PC-9 (cell line): ENCODE measurements around the gene RHOJ. TPM values are rescaled to one million over a fixed set of nuclear protein-coding genes. Genes with fewer than 3 reads are reported as not detected.

Experiments
- BruUV-seq: library from RNA; stranded (reverse); fragments of 400-500 nt; replicated peaks from 2 replicates; lab custom pipeline; 2021; lab: Mats Ljungman, UMichigan
- CTCF ChIA-PET: fragments of 300-600 bp; sonication (Branson Sonifier 250); formaldehyde crosslinking; loops from one replicate; lab custom pipeline; 2022; ENCODE audit warnings: antibody characterized with exemption; lab: Charles Lee
- POLR2A ChIA-PET: fragments of 300-600 bp; sonication (Branson Sonifier 250); formaldehyde crosslinking; loops from one replicate; lab custom pipeline; 2022; ENCODE audit warnings: antibody characterized with exemption; ENCODE audit not compliant: unreplicated experiment; lab: Charles Lee
- DNase-seq, 2 experiments: peaks; one replicate each; pipeline versions ENCODE4 v3.0.0 to v3.0.0-alpha.2; 2015 to 2022; ENCODE audit warnings: mixed read lengths in 1 of 2
- H2AFZ ChIP-seq: fragments of 200-600 bp; sonication (generic); 2 replicates; pipeline ENCODE4 v1.8.1; 2017; ENCODE audit warnings: antibody characterized with exemption
- H3F3A ChIP-seq: fragments of 200-600 bp; sonication (generic); 2 replicates; pipeline ENCODE4 v1.8.1; 2017; ENCODE audit warnings: antibody characterized with exemption, mild to moderate bottlenecking, low read depth; ENCODE audit not compliant: insufficient read depth
- H3K27ac ChIP-seq: fragments of 200-600 bp; sonication (generic); 2 replicates; pipeline ENCODE4 v1.6.1; 2016; ENCODE audit warnings: mixed run types
- H3K27me3 ChIP-seq: fragments of 200-600 bp; sonication (generic); 2 replicates; pipeline ENCODE4 v1.6.1; 2016; ENCODE audit warnings: low read depth, mixed run types; ENCODE audit not compliant: insufficient read depth
- H3K36me3 ChIP-seq: fragments of 200-600 bp; sonication (generic); 2 replicates; pipeline ENCODE4 v1.6.1; 2016; ENCODE audit warnings: low read depth, mixed run types
- H3K4me1 ChIP-seq: fragments of 200-600 bp; sonication (generic); replicated peaks from 2 replicates; pipeline ENCODE4 v1.6.1; 2016; ENCODE audit warnings: mixed run types; ENCODE audit not compliant: insufficient read depth
- H3K4me2 ChIP-seq: fragments of 200-600 bp; sonication (generic); 2 replicates; pipeline ENCODE4 v1.6.1; 2017; ENCODE audit warnings: mixed run types
- H3K4me3 ChIP-seq: fragments of 200-600 bp; sonication (generic); 2 replicates; pipeline ENCODE4 v1.6.1; 2016; ENCODE audit warnings: mixed run types
- H3K79me2 ChIP-seq: fragments of 200-600 bp; sonication (generic); 2 replicates; pipeline ENCODE4 v1.6.1; 2017; ENCODE audit warnings: low read depth, mixed run types
- H3K9me2 ChIP-seq: fragments of 200-600 bp; sonication (generic); 2 replicates; pipeline ENCODE4 v1.8.1; 2017; ENCODE audit warnings: mild to moderate bottlenecking; ENCODE audit not compliant: insufficient read depth
- H3K9me3 ChIP-seq: fragments of 200-600 bp; sonication (generic); 2 replicates; pipeline ENCODE4 v1.8.1; 2016; ENCODE audit warnings: low read depth; ENCODE audit not compliant: insufficient read depth
- H4K20me1 ChIP-seq: fragments of 200-600 bp; sonication (generic); 2 replicates; pipeline ENCODE4 v1.8.1; 2017; ENCODE audit not compliant: insufficient read depth
- EZH2 ChIP-seq: fragments of 200-600 bp; sonication (generic); IDR thresholded peaks from 2 replicates; pipeline ENCODE4 v1.8.0; 2017; ENCODE audit warnings: antibody characterized with exemption, low read depth
- intact Hi-C: fragments of 100-400 bp; cut with micrococcal nuclease; formaldehyde crosslinking; loops from one replicate; pipeline ENCODE4 v1.10.0; 2022; ENCODE audit not compliant: unreplicated experiment
- total RNA-seq: library from RNA; stranded (reverse); gene quantifications from 2 replicates; pipeline ENCODE4 v1.2.3, GENCODE V29; 2021
- TF ChIP-seq, protein P1 (sequence below): fragments of 200-600 bp; sonication (generic); conservative IDR thresholded peaks from 2 replicates; pipeline ENCODE4 v1.6.1; 2017; ENCODE audit warnings: mixed run types, antibody characterized with exemption, mild to moderate bottlenecking, moderate library complexity

Gene RHOJ
- total RNA-seq, 1 experiment from 2014 or later: not detected

DNA sequence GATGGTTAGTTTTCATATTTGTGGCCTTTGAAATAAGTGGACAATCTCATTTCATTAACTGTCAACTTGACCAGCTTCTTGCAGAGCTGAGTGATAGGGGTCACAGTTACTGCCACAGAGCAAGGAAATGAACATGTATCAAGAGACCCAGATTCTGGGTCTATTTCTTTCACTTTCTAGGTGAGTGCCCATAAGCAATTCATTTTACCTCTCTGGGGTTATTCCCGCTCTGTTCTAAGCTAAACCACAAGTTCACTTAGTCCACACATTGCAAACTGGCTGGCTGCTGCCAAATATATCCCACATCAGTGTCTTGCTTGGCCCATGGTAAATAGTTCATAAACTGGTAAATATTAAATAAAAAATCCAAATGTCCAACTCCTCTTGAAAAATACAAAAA is 84.6 kb downstream of the RHOJ start:
- intact Hi-C loops: no loop called here
- no peaks in the 10 kb centered on the region for H3K9me3 ChIP-seq
- CTCF ChIA-PET: no interaction called here
- no peak overlapping the region for H2AFZ ChIP-seq
- no peaks in the 10 kb centered on the region for H4K20me1 ChIP-seq
- no peak for TF ChIP-seq EZH2
- TF ChIP-seq, protein P1, sequence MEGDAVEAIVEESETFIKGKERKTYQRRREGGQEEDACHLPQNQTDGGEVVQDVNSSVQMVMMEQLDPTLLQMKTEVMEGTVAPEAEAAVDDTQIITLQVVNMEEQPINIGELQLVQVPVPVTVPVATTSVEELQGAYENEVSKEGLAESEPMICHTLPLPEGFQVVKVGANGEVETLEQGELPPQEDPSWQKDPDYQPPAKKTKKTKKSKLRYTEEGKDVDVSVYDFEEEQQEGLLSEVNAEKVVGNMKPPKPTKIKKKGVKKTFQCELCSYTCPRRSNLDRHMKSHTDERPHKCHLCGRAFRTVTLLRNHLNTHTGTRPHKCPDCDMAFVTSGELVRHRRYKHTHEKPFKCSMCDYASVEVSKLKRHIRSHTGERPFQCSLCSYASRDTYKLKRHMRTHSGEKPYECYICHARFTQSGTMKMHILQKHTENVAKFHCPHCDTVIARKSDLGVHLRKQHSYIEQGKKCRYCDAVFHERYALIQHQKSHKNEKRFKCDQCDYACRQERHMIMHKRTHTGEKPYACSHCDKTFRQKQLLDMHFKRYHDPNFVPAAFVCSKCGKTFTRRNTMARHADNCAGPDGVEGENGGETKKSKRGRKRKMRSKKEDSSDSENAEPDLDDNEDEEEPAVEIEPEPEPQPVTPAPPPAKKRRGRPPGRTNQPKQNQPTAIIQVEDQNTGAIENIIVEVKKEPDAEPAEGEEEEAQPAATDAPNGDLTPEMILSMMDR: no peak
- no peak overlapping the region for H3K4me2 ChIP-seq
- no peaks in the 10 kb centered on the region for H3F3A ChIP-seq
- no TSS peak for BruUV-seq
- H3K27ac ChIP-seq: no peak overlapping the region
- no peaks in the 10 kb centered on the region for H3K79me2 ChIP-seq
- no peaks in the 10 kb centered on the region; the same call in 1 of the 2 replicates for H3K27me3 ChIP-seq
- POLR2A ChIA-PET: no interaction called here
- no peak overlapping the region for H3K4me3 ChIP-seq
- H3K4me1 ChIP-seq: no peaks in the 10 kb centered on the region
- no peaks in the 10 kb centered on the region for H3K9me2 ChIP-seq
- no peak for DNase-seq
- H3K36me3 ChIP-seq: no peaks in the 10 kb centered on the region

DNA sequence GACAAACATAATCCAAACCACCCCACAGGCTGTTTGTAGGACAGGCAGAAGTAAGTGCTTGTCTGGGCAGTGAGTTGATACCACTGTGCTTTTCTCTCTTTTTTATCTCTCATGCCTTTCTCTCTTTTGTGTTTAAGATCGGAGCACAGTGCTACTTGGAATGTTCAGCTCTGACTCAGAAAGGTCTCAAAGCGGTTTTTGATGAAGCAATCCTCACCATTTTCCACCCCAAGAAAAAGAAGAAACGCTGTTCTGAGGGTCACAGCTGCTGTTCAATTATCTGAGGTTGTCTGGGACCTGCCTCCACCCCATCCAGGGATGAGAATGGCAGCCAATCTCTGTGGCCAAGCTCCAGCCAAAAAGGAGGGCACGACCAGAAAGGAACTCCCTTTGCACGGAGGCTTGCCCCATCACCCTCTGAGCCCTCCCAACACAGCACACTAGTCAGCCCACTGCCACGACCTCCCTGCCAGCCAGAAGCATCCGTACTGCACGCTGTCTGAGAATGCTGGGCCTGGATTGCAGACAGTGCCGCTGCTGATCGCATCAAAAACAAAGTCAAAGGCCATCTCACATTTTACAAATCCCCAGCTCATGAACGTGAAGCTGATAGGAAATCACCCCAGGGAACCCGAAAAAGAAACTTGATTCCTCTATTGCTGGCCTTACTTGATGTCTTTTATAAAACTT is 86.6 kb downstream of the RHOJ start:
- CTCF ChIA-PET: no interaction called here

DNA sequence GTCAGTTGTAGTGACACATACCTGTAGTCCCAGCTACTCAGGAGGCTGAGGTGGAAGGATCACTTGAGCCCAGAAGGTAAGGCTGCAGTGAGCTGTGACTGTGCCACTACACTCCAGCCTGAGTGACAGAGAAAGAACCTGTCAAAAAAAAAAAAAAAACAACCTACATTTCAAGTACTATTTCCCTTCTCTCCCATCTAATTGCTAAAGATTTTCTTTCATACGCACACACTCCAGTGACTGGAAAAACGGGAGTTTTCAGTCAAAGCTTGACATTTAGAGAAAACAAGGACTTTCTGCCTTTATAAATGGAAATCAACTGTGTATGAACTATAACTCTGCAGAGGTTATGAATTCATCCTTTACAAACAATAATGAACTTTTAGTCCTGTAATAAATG is 88.6 kb downstream of the RHOJ start:
- CTCF ChIA-PET: no interaction called here
- no peaks in the 10 kb centered on the region for H3K9me3 ChIP-seq
- POLR2A ChIA-PET: no interaction called here
- no TSS peak for BruUV-seq
- H3K4me1 ChIP-seq: no peaks in the 10 kb centered on the region
- no peak overlapping the region for H3K27ac ChIP-seq
- no peak overlapping the region for H2AFZ ChIP-seq
- TF ChIP-seq, protein P1: no peak
- no peak for TF ChIP-seq EZH2
- H3K4me3 ChIP-seq: no peak overlapping the region
- H3K9me2 ChIP-seq: no peaks in the 10 kb centered on the region
- no peaks in the 10 kb centered on the region for H3F3A ChIP-seq
- no peaks in the 10 kb centered on the region for H3K79me2 ChIP-seq
- intact Hi-C loops: no loop called here
- no peak for DNase-seq
- H3K4me2 ChIP-seq: no peak overlapping the region
- H4K20me1 ChIP-seq: no peaks in the 10 kb centered on the region
- H3K27me3 ChIP-seq: no peaks in the 10 kb centered on the region
- H3K36me3 ChIP-seq: no peaks in the 10 kb centered on the region

More for the DNA sequence above, 86.6 kb downstream of the RHOJ start:
- no peak for DNase-seq
- POLR2A ChIA-PET: no interaction called here
- no peaks in the 10 kb centered on the region for H3K27me3 ChIP-seq
- no peaks in the 10 kb centered on the region for H3K79me2 ChIP-seq
- no peak overlapping the region for H3K27ac ChIP-seq
- H3F3A ChIP-seq: no peaks in the 10 kb centered on the region
- no peaks in the 10 kb centered on the region for H3K9me2 ChIP-seq
- H3K4me1 ChIP-seq: no peaks in the 10 kb centered on the region
- H3K9me3 ChIP-seq: no peaks in the 10 kb centered on the region
- no peaks in the 10 kb centered on the region for H4K20me1 ChIP-seq
- no peaks in the 10 kb centered on the region for H3K36me3 ChIP-seq
- H2AFZ ChIP-seq: no peak overlapping the region
- H3K4me2 ChIP-seq: no peak overlapping the region
- no peak overlapping the region for H3K4me3 ChIP-seq
- BruUV-seq: no TSS peak
- intact Hi-C loops: no loop called here
- no peak for TF ChIP-seq EZH2
- TF ChIP-seq, protein P1: no peak
